NCI-H82 treated with DMSO at 0.1 percent for 48 hours (cell line): ENCODE data around the gene RAG2.

Experiments used
- DNase-seq: peaks from one replicate; lab custom pipeline; 2025; ENCODE audit not compliant: unreplicated experiment; lab: John Stamatoyannopoulos, UW

The RAG2 gene

GRCh38 chr11:36598051-36598450 lies at the start of gene RAG2:
RAG2 (minus strand) TSS chr11:36598236; CDS start chr11:36594168, 4,068 bp downstream.
- DNase-seq, result no peak

- no peak for DNase-seq
Observed at GRCh38 chr11:36638556-36638955, 40.5 kb upstream of the RAG2 start.

- DNase-seq, result no peak
Observed at GRCh38 chr11:36635066-36635862, 37.2 kb upstream of the RAG2 start.

GRCh38 chr11:36631774-36632173 lies 33.7 kb upstream of the RAG2 start:
- no peak for DNase-seq

- no peak for DNase-seq
Observed at GRCh38 chr11:36628765-36629244, 30.8 kb upstream of the RAG2 start.

GRCh38 chr11:36628141-36628540 lies 30.1 kb upstream of the RAG2 start:
- no peak for DNase-seq

- no peak for DNase-seq
Observed at GRCh38 chr11:36627471-36627870, 29.4 kb upstream of the RAG2 start.

- DNase-seq, result no peak
Observed at GRCh38 chr11:36627006-36627405, 29.0 kb upstream of the RAG2 start.

GRCh38 chr11:36623494-36623893 lies 25.5 kb upstream of the RAG2 start:
- DNase-seq, result no peak

GRCh38 chr11:36622431-36623136 lies 24.5 kb upstream of the RAG2 start:
- peak; percentile 25 for DNase-seq

- no peak for DNase-seq
Observed at GRCh38 chr11:36620246-36620645, 22.2 kb upstream of the RAG2 start.

- DNase-seq, result peak; percentile 14
Observed at GRCh38 chr11:36619502-36619901, 21.5 kb upstream of the RAG2 start.

- no peak for DNase-seq
Observed at GRCh38 chr11:36618363-36619047, 20.5 kb upstream of the RAG2 start.

GRCh38 chr11:36617543-36618362 lies 19.7 kb upstream of the RAG2 start:
- DNase-seq, result peak; percentile 73

- peak; percentile 14 for DNase-seq
Observed at GRCh38 chr11:36615826-36616225, 17.8 kb upstream of the RAG2 start.

- no peak for DNase-seq
Observed at GRCh38 chr11:36609383-36609782, 11.3 kb upstream of the RAG2 start.

GRCh38 chr11:36608491-36609199 lies 10.6 kb upstream of the RAG2 start:
- DNase-seq, result no peak

- no peak for DNase-seq
Observed at GRCh38 chr11:36605221-36606216, 7.5 kb upstream of the RAG2 start.

- DNase-seq, result no peak
Observed at GRCh38 chr11:36602135-36602534, 4.1 kb upstream of the RAG2 start.
